IPS-18c (cell line): Measurements from ENCODE around the gene DAPK1.

Experiments used
- H3K4me3 ChIP-seq: 2 replicates; pipeline ENCODE4 v1.7.0; 2013; ENCODE audit warnings: low read depth, mild to moderate bottlenecking, low read length, moderate library complexity; ENCODE audit not compliant: insufficient read depth
- H3K9me3 ChIP-seq: one replicate; pipeline ENCODE4 v1.6.1; 2013; ENCODE audit warnings: mild to moderate bottlenecking, low read length, moderate library complexity; ENCODE audit not compliant: control insufficient read depth, insufficient read depth

The DAPK1 gene

DNA sequence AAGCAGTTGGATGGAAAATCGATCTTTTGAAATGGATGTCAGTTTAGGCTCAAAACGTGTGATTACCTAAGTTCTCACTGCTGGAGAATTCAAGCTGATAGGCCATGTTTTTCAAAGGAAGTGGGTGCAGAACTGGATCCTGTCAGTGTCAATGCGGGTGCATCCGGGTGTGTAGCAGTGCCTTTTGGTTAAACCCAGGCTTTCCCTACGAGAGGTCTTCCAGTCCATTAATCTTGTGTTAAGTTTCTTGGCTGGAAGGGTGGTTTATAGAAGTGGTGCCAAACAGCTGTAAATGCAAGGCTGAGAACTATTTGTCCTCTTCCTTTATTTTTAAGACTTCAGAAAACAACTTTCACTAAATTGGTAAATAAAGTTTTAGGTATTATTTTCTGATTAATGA lies 71.9 kb downstream of the DAPK1 start:
- Histone ChIP-seq H3K9me3 (no peaks in the 10 kb centered on the region), H3K4me3 (no peak overlapping the region; the same call in 1 of the 2 replicates)

DNA sequence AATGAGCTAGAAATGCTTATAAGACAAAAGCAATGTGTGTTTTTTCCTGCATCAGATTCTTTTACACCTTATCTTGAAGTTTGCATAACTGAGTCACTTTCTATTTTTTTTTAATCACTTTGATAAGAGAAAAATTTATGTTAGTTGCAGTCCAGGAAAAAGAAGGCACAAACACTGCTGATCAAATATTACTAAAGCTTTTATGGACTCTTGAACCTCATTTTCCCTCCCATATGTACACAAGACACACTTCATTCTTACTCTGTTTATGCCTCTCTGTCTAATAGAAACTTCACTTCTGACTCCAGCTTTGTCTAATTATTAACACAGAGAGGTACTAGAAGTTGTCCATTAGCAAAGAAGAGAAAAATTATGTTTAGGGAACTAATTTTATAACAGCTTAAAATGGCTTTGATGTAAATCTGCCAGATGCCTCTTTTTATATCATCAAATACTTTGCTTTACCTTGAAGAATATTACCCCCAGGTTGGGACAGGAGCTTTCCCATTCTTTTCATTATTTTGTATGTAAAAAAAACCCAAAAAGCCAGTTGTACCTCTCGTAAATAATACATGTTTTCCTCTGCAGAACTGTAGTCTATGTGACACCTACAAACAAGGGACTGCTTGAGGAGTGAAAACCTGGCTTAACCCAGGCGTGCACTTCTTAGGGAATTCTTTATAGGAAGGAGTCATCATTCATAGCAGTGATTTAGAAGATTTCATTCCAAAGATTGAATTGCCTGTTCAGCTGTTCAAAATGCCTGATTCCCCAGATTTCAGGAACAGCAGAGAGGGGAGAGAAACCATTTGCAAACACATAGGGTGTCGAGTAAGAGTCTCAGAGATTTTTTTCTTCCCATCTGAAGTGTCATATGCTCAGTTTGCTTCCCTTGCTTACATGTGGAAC lies 72.6 kb downstream of the DAPK1 start:
- no peaks in the 10 kb centered on the region for H3K9me3 ChIP-seq
- H3K4me3 ChIP-seq, result no peak overlapping the region

DNA sequence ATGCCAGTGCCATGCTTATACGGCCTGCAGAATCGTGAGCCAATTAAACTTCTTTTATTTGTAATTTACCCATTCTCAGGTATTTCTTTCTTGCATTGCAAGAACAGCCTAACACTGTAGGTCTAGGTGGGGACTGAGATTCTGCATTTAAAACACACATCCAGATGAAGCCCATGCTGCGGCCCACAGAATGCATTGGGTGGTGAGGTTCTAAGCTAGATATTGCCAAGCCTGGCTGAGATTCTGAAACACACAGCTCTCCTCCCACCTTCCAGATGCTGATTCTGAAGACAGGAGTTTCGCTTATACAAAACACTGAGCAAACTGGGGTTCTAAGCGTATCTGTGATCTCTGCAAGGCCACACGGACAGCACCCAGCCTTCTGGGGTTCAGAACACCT lies 75.1 kb downstream of the DAPK1 start:
- no peak overlapping the region for H3K4me3 ChIP-seq
- H3K9me3 ChIP-seq, result no peaks in the 10 kb centered on the region

DNA sequence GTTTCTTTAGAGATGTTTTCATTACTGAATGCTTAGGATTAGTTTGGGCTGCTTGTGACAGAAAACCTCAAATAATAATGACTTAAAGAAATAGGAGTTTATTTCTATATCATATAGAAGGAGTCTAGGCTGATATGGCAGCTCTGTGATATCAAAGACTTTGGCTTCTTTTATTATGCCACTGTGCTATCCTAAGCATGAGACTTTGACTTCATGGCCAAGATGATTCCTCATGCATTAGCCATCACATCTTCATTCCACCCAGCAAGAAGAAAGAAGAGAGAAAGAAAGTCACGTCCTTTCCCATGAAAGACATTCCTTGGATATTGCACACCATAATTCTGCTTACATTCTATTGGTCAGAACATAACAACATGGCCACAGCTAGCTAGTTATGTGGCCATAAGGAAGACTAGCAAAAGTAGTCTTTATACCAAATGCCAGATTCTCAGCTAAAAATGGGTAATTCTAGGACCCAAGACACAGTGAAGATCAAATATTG lies 76.2 kb downstream of the DAPK1 start:
- Histone ChIP-seq H3K4me3 (no peak overlapping the region), H3K9me3 (no peaks in the 10 kb centered on the region)

DNA sequence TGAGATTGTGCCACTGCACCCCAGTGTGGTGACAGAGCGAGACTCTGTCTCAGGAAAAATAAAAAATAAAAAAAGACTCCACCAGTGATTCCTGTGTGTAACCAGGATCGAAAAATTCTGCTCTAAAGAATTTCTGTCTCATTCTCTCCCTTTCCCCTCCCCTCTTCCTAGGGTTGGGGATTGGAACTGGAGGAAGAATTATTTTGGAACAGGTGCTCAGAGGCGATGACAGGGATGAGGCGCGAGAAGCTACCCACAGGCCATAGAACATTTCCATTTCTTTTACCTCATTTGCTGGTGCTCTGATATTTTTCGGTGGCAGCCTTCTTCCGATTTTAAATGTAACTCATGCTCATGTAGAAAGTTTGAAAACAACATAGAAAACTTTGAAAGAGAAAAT lies 80.1 kb downstream of the DAPK1 start:
- H3K4me3 ChIP-seq, result no peak overlapping the region
- H3K9me3 ChIP-seq, result no peaks in the 10 kb centered on the region

DNA sequence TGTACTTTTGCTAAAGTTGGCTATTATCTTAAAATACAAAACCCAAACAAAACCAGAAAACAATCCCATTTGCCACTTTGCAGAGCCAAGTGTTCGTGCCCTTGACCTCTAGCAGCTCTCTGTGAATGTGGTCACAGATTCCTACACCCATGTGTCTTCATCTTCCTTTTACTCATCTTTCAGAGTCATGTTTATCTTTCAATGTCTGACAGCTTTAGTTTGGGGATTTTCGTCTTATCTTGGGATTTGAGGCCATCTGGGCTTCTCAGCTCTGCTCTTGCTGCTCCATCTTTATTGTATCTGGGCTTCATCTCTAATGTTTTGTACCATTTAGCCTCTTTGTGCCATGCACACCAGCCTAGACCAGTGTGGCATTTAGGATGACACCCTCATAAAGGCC lies 81.0 kb downstream of the DAPK1 start:
- H3K9me3 ChIP-seq, result no peaks in the 10 kb centered on the region
- H3K4me3 ChIP-seq, result no peak overlapping the region

DNA sequence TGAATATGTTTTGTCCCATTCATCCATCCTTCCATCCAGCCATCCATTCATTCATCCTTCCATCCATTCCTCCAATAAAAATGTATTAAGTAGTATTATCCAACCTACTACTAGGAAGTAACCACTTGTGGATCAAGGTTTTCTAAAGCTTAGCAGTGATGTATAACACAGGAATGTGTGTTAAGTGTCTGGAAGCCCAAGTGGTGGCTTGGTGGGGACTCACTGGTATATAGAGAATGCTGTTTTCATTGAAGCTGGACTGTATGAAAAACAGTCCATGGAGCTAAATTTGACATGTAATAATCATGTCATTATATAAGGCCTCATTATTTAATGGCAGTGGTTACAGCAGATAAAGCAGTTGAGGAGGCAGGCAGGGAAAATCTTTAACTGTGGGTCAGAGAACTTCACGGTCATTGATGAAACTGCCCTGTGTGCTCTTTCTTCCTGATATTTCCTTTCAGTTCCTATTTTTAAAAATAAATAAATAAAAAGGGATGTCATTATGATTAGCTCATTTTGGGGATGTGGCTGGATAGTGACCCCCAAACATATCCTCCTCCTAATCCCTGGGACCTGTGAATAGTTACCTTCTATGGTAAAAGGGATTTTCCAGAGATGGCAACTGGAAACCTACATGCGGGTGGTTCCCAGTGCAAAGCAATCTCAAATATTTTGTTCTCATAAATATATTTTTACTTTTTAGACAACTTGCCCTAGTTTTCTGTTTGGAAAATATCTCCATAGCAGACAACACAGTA lies 82.3 kb downstream of the DAPK1 start:
- Histone ChIP-seq H3K4me3 (no peak overlapping the region), H3K9me3 (no peaks in the 10 kb centered on the region)

DNA sequence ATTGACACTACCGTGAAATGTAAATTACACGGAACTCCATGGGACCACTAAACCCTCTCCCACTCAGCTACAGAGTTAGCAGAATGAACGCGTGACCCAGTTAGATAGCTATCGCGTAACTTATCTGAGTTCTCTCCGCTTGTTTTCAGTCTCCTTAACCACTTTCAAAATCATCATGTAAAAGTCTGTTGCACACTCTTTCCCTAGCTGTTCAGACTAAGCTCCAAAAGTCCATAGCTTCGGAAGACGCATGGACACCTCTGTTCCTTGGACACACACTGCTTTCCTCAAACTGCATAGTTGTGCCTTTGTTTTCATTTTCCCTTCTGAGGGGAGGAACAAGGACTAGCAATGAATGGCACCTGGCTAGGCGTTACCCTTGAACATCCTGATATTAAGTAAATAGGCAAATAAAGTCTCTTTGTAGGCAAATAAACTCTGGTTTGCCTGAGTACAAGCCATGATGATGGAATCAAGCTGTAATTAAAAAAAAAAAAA lies 83.3 kb downstream of the DAPK1 start:
- Histone ChIP-seq H3K4me3 (no peak overlapping the region), H3K9me3 (no peaks in the 10 kb centered on the region)

DNA sequence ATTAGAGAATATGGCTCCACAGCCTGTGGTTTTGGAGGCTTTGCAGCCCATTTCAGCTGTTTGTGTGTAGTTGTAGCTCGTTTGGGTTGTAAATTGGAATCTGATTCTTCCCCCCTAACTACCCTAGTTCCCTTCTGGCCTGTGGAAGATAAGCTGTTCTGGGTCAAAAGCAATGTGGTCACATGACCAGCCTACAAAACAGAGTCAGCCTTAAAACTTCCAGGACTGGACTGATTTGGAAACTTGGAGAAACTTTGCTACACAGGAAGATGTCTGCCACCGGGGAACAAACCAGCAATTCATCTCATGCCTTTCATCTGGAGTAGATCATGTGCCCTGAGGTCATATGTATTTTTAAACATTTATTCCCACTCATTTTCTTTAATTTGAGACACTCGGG lies 83.8 kb downstream of the DAPK1 start:
- no peaks in the 10 kb centered on the region for H3K9me3 ChIP-seq
- no peak overlapping the region for H3K4me3 ChIP-seq

DNA sequence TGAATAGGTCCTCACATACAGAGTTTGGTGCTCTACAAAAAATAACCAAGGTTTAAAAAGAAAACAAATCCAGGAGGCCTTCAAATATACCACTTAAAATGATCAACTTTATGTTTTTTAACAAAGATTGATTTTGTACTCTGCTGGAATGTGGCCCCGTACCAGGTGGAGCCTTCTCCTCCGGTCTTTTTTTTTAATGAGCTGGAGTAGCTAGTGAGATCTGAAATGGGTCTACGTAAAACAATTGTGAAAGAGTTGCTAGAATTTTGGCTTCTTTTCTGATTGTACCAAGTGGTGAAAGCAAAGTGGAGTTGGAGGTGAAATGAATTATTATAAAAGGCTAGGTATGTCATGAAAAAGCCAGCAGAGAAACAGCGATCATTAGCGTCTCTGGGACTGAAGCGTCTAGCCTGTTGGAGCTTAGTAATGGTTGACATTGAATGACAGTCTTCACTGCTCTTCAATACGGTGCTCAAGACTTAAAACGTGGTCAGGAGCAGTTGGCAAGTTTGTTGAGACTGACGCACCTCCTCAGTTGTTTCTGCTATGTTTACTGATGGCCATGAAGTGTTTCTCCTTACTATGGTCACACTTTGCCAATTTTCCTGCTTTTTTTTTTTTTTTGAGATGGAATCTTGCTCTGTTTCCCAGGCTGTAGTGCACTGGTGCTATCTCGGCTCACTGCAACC lies 84.4 kb downstream of the DAPK1 start:
- H3K4me3 ChIP-seq, result no peak overlapping the region
- H3K9me3 ChIP-seq, result no peaks in the 10 kb centered on the region

DNA sequence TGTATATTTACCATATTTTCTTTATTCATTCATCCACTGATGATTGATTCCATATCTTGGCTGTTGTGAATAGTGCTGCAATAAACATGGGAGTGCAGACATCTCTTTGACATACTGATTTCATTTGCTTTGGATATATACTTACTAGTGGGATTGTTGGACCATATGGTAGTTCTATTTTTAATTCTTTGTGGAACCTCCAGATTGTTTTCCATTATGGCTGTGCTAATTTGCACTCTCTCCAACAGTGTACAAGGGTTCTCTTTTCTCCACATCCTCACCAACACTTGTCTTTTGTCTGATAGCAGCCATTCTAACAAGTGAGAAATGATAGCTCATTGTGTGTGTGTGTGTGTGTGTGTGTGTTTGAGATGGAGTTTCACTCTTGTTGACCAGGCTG lies 86.7 kb downstream of the DAPK1 start:
- no peak overlapping the region for H3K4me3 ChIP-seq
- no peaks in the 10 kb centered on the region for H3K9me3 ChIP-seq

DNA sequence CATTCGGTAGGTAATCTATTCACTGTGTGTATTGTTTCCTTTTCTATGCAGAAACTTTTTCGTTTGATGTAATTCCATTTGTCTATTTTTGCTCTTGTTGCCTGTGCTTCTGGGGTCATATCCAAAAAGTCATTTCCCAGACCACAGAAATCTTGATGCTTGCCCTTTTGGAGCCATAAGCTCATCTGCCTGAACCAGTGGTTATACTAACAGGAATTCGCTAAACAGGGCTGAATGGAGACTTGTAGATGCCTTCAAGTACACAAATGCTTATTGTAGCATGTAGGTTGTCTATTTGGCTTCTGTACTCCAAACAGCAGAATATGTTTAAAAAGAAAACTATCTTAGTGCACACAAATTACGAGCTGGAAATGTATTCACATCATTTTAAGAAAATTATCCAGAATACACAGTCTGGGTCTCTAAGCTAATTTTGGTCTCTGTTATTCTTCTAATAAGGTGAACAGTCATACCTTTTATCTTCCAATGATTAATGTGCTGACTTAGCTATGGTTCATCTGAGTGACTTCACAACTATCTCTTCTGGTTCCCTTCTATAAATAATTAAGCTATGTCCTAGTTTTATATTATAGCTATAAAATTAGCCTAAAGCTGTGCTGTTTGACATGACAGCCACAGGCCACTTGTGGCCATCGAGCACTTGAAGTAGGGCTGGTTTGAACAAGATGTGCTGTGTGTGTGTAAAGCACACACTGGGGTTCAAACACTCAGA lies 87.6 kb downstream of the DAPK1 start:
- H3K9me3 ChIP-seq, result no peaks in the 10 kb centered on the region
- no peak overlapping the region for H3K4me3 ChIP-seq

DNA sequence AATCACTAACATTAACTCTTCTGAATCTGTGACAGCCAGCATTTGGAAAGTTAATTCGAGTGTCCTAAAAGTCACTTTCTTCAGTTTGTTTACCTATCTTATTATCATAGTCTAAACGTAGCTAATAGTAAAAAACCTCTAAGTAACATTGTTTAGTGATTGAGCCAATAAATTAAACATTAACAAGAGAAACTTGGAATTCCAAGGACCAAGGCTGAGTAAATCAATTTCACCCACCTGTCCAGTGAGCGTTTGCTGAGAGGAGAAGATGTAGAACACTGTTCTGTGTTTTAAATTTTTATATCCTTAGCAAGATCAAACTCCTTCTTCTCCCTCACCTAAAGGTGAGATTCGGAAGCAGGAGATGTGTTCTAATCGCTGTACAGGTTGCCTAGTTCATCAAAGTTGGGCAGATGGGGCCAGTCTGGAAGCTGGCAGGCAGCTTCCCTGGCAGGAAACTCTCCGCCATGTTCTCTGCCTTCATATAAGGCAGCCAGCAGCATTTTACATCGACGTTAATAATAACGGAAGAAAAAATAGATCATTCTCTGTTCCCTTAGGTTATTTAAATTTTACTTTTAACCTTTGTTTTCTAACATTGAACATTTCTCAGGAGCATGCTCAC lies 89.2 kb downstream of the DAPK1 start:
- H3K9me3 ChIP-seq, result no peaks in the 10 kb centered on the region
- no peak overlapping the region for H3K4me3 ChIP-seq

DNA sequence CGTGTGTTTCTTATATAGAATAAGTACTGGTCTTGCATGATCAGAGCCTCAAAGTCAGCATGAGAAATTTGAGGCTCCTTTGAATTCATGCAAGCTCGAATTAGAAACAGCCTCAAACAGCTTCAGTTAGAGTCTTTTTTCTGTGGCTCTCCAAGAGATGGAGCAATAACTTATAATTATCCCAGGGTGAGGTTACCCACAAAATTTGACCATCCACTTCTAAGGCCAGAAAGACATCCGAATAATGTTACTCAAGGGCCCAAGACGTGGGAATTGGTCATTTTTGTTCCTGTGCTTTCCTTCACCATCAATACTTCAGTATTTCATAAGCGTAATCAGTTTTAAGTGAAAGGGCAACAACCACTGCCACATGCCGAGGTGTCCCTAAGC lies 89.7 kb downstream of the DAPK1 start:
- H3K9me3 ChIP-seq, result no peaks in the 10 kb centered on the region

DNA sequence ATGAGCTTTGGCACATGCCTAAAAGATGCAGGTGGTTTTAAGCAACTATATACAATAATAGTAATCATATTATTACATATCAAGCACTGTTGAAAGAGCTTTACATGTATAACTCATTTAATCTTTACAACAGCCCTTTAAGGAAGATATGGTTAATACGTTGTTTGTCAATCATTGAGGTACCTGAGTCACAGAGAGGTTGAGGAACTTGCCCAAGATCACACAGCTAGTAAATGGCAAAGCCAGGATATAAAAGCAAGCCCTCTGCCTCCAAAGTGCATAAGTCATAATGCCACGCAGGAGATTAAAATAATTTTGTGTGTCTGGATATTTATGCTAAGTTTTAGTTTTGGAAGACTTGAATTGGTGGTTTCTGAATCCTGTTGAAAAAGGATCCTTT lies 90.2 kb downstream of the DAPK1 start:
- no peaks in the 10 kb centered on the region for H3K9me3 ChIP-seq
- no peak overlapping the region for H3K4me3 ChIP-seq

More for the DNA sequence above, 89.7 kb downstream of the DAPK1 start:
- no peak overlapping the region for H3K4me3 ChIP-seq

DNA sequence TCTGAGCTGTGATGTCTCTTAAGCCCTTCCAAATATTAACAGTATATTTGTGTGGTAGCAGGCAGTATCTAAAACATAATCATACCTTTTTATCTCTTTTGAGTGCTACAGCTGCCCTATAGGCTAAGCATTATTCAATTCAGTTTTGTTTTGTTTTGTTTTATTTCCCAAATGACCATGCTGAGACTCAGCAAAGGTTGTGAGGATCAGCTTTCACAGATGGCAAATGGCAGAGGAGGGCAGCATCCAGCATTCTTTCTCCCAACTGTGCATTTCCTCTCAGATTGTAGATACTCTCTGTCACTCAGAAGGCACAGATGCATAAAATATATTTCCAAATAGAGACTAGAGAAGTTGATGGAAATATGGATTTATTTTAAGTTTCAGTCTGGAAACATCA lies 90.7 kb downstream of the DAPK1 start:
- H3K4me3 ChIP-seq, result no peak overlapping the region
- no peaks in the 10 kb centered on the region for H3K9me3 ChIP-seq
